Measurements from ENCODE around the gene AMY2B. TPM values are rescaled to one million over a fixed set of nuclear protein-coding genes. Genes with fewer than 3 reads are reported as not detected.
"Not testable (repeated sequence)": the region's sequence is repeated elsewhere in the genome, so short reads cannot be mapped to it uniquely, and the experiment has no call there.

AMY2B gene
- total RNA-seq, 1 experiment from 2014 or later = 1.1 TPM

- Histone ChIP-seq H3K36me3 (ENCODE audit: control insufficient read depth, insufficient read depth, low read length) (peaks cover 31% of the 10 kb centered on the region), H3K27ac (ENCODE audit: low read length) (no peak overlapping the region), H3K4me3 (ENCODE audit: low read depth in 2 of 2, low read length in 2 of 2) (no peak overlapping the region), H3K9me3 (ENCODE audit: control insufficient read depth, insufficient read depth, low read depth, low read length) (no peaks in the 10 kb centered on the region), H3K4me1 (ENCODE audit: control insufficient read depth, insufficient read depth, low read length) (no peaks in the 10 kb centered on the region), H3K27me3 (ENCODE audit: control insufficient read depth, insufficient read depth, low read length) (no peaks in the 10 kb centered on the region)
- no TSS peak for BruUV-seq (replicated peaks)
- TF ChIP-seq POLR2AphosphoS5 (IDR thresholded peaks at IDR 0.05; ENCODE audit: low read depth, low read length) (no peak), SIN3A (IDR thresholded peaks at IDR 0.05; ENCODE audit: borderline replicate concordance, insufficient read depth, low read depth, low read length) (no peak), TCF7L2 (IDR thresholded peaks at IDR 0.05; ENCODE audit: low read depth, low read length) (no peak)
- TF ChIP-seq, protein P1, sequence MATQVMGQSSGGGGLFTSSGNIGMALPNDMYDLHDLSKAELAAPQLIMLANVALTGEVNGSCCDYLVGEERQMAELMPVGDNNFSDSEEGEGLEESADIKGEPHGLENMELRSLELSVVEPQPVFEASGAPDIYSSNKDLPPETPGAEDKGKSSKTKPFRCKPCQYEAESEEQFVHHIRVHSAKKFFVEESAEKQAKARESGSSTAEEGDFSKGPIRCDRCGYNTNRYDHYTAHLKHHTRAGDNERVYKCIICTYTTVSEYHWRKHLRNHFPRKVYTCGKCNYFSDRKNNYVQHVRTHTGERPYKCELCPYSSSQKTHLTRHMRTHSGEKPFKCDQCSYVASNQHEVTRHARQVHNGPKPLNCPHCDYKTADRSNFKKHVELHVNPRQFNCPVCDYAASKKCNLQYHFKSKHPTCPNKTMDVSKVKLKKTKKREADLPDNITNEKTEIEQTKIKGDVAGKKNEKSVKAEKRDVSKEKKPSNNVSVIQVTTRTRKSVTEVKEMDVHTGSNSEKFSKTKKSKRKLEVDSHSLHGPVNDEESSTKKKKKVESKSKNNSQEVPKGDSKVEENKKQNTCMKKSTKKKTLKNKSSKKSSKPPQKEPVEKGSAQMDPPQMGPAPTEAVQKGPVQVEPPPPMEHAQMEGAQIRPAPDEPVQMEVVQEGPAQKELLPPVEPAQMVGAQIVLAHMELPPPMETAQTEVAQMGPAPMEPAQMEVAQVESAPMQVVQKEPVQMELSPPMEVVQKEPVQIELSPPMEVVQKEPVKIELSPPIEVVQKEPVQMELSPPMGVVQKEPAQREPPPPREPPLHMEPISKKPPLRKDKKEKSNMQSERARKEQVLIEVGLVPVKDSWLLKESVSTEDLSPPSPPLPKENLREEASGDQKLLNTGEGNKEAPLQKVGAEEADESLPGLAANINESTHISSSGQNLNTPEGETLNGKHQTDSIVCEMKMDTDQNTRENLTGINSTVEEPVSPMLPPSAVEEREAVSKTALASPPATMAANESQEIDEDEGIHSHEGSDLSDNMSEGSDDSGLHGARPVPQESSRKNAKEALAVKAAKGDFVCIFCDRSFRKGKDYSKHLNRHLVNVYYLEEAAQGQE (IDR thresholded peaks at IDR 0.05; ENCODE audit: insufficient read depth in 1 of 2, low read depth in 2 of 2, low read length in 1 of 2) = no peak
- TF ChIP-seq, protein P2, sequence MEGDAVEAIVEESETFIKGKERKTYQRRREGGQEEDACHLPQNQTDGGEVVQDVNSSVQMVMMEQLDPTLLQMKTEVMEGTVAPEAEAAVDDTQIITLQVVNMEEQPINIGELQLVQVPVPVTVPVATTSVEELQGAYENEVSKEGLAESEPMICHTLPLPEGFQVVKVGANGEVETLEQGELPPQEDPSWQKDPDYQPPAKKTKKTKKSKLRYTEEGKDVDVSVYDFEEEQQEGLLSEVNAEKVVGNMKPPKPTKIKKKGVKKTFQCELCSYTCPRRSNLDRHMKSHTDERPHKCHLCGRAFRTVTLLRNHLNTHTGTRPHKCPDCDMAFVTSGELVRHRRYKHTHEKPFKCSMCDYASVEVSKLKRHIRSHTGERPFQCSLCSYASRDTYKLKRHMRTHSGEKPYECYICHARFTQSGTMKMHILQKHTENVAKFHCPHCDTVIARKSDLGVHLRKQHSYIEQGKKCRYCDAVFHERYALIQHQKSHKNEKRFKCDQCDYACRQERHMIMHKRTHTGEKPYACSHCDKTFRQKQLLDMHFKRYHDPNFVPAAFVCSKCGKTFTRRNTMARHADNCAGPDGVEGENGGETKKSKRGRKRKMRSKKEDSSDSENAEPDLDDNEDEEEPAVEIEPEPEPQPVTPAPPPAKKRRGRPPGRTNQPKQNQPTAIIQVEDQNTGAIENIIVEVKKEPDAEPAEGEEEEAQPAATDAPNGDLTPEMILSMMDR (IDR thresholded peaks at IDR 0.05) = no peak
- ChIA-PET CTCF (no interaction called here), POLR2A (no interaction called here)
- ATAC-seq (no peak), DNase-seq (ENCODE audit: low read depth, low spot score) (no peak)
- in situ Hi-C loops (cut with HindIII; ENCODE audit: low pct_unique_long_range_greater_than_20kb, low sequenced_read_pairs) (no loop called here), intact Hi-C loops (cut with micrococcal nuclease; ENCODE audit: unreplicated experiment) (no loop called here)
These were observed 23.5 kb upstream of the AMY2B start for GRCh38 chr1:103547840-103548239.

DNA sequence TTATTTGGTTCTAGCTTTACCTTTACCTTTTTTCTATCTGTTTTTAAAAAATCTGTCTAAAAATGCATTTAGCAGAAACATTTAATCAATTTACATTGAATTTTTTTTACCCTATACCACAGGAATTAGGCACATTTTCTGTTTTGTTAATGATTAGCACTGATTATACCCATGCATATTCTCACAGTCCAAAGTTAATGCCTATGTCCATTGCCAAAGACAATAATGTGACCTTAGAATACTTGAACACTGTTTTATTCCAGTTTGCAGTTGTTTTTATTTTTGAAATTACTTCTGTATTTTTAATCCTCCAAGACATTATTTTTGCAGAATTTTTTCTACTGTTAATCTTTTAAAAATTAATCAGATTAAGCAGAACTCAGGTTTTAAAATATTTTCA lies 11.0 kb upstream of the AMY2B start:
- in situ Hi-C loops (cut with HindIII; ENCODE audit: low pct_unique_long_range_greater_than_20kb, low sequenced_read_pairs) = no loop called here
- no peaks in the 10 kb centered on the region for H3K9me3 ChIP-seq (ENCODE audit: control insufficient read depth, insufficient read depth, low read depth, low read length)
- no peaks in the 10 kb centered on the region for H3K27me3 ChIP-seq (ENCODE audit: control insufficient read depth, insufficient read depth, low read length)
- ATAC-seq = no peak
- intact Hi-C loops (cut with micrococcal nuclease; ENCODE audit: unreplicated experiment) = no loop called here
- CTCF ChIA-PET = no interaction called here
- no peak for DNase-seq (ENCODE audit: low read depth, low spot score)
- no peaks in the 10 kb centered on the region for H3K4me1 ChIP-seq (ENCODE audit: control insufficient read depth, insufficient read depth, low read length)
- no peak overlapping the region for H3K27ac ChIP-seq (ENCODE audit: low read length)
- POLR2A ChIA-PET = no interaction called here
- no TSS peak for BruUV-seq (replicated peaks)
- H3K36me3 ChIP-seq (ENCODE audit: control insufficient read depth, insufficient read depth, low read length) = no peaks in the 10 kb centered on the region
- TF ChIP-seq, protein P1 (IDR thresholded peaks at IDR 0.05; ENCODE audit: insufficient read depth in 1 of 2, low read depth in 2 of 2, low read length in 1 of 2) = no peak
- TF ChIP-seq TCF7L2 (IDR thresholded peaks at IDR 0.05; ENCODE audit: low read depth, low read length) = no peak
- no peak for TF ChIP-seq POLR2AphosphoS5 (IDR thresholded peaks at IDR 0.05; ENCODE audit: low read depth, low read length)
- TF ChIP-seq, protein P2 (IDR thresholded peaks at IDR 0.05) = no peak
- TF ChIP-seq SIN3A (IDR thresholded peaks at IDR 0.05; ENCODE audit: borderline replicate concordance, insufficient read depth, low read depth, low read length) = no peak
- no peak overlapping the region for H3K4me3 ChIP-seq (ENCODE audit: low read depth in 2 of 2, low read length in 2 of 2)

DNA sequence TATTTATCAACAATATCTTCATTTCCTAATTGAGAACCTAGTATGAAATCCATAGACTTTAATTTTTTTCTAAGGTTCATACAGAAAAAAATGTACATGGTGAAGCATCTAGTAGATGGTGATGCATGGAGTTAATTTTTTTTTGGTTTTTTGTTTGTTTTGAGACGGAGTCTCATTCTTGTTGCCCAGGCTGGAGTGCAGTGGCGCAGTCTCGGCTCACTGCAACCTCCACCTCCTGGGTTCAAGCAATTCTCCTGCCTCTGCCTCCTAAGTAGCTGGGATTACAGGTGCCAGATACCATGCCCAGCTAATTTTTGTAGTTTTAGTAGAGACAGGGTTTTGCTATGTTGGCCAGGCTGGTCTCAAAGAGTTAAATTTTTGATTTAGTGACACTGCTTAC lies 10.3 kb upstream of the AMY2B start:
- intact Hi-C loops (cut with micrococcal nuclease; ENCODE audit: unreplicated experiment); POLR2A ChIA-PET; in situ Hi-C loops (cut with HindIII; ENCODE audit: low pct_unique_long_range_greater_than_20kb, low sequenced_read_pairs); CTCF ChIA-PET; H3K4me1 ChIP-seq (ENCODE audit: control insufficient read depth, insufficient read depth, low read length); ATAC-seq; BruUV-seq (replicated peaks); H3K27ac ChIP-seq (ENCODE audit: low read length); H3K9me3 ChIP-seq (ENCODE audit: control insufficient read depth, insufficient read depth, low read depth, low read length); DNase-seq (ENCODE audit: low read depth, low spot score); H3K4me3 ChIP-seq (ENCODE audit: low read depth in 2 of 2, low read length in 2 of 2); H3K27me3 ChIP-seq (ENCODE audit: control insufficient read depth, insufficient read depth, low read length); H3K36me3 ChIP-seq (ENCODE audit: control insufficient read depth, insufficient read depth, low read length): not testable (repeated sequence)
